Colonic mucosa (tissue), 4 donors: ENCODE measurements around the gene DNAJC24. TPM values are rescaled to one million over a fixed set of nuclear protein-coding genes. Genes with fewer than 3 reads are reported as not detected.

Source experiments
- DNase-seq: peaks from one replicate; pipeline ENCODE4 v3.0.0-alpha.2; 2020
- H3K27ac ChIP-seq: fragments of 200-600 bp; one replicate; pipeline ENCODE4 v1.8.0; 2021
- H3K27me3 ChIP-seq: fragments of 200-600 bp; one replicate; pipeline ENCODE4 v1.8.0; 2021
- H3K36me3 ChIP-seq: fragments of 200-600 bp; one replicate; pipeline ENCODE4 v1.8.0; 2021
- H3K4me1 ChIP-seq: fragments of 200-600 bp; one replicate; pipeline ENCODE4 v1.8.0; 2021; ENCODE audit warnings: mild to moderate bottlenecking
- H3K4me3 ChIP-seq: fragments of 200-600 bp; one replicate; pipeline ENCODE4 v1.8.0; 2021
- H3K9ac ChIP-seq, 2 donors: one replicate each; pipeline ENCODE4 v1.7.0; 2013; ENCODE audit warnings: control low read depth in 2 of 2, low read depth in 2 of 2, low read length in 2 of 2
- H3K9me3 ChIP-seq: fragments of 200-600 bp; one replicate; pipeline ENCODE4 v1.8.0; 2021
- intact Hi-C: fragments of 100-400 bp; cut with DNase I; formaldehyde crosslinking; loops from one replicate; pipeline ENCODE4 v1.14.1; 2022
- total RNA-seq, 2 donors: library from RNA; stranded (reverse); fragmentation: NEBNext Ultra II Directional in 1 of 2; extraction: Animal tissue kit (Norgen Biotek cat#: 25700) in 1 of 2; gene quantifications; one replicate each; pipeline ENCODE4 v1.2.1, GENCODE V29; 2021
- TF ChIP-seq, protein P1 (sequence below): fragments of 200-600 bp; IDR thresholded peaks from one replicate; pipeline ENCODE4 v1.8.0; 2022; ENCODE audit warnings: antibody characterized with exemption, mild to moderate bottlenecking
- donor health status: healthy.
- donor health status: DM: no; HTN: no; CAD: no.
- donor health status: DM: no; HTN: no; CAD: no.

Gene DNAJC24
- total RNA-seq, 2 donors from 2014 or later, result 8.3 to 10.1 TPM

DNA sequence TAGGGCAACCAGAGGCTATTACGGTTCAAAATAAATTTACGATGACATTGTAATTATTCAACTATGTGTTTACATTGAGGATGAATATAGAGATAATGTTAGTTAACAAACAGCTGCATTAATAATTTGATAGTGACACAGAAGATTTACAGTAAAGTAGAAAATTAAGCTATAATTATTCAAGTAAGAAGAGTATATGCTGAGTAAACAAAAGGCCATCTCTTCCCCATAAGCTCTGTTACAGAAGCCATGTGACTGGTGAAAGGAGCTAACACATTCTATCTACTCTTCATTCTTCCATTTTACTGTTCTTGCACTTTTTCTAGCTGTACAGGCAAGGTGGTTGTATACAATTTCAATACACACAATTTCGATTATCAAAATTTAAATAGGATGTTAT, 85.5 kb downstream of the DNAJC24 start:
- TF ChIP-seq, protein P1, sequence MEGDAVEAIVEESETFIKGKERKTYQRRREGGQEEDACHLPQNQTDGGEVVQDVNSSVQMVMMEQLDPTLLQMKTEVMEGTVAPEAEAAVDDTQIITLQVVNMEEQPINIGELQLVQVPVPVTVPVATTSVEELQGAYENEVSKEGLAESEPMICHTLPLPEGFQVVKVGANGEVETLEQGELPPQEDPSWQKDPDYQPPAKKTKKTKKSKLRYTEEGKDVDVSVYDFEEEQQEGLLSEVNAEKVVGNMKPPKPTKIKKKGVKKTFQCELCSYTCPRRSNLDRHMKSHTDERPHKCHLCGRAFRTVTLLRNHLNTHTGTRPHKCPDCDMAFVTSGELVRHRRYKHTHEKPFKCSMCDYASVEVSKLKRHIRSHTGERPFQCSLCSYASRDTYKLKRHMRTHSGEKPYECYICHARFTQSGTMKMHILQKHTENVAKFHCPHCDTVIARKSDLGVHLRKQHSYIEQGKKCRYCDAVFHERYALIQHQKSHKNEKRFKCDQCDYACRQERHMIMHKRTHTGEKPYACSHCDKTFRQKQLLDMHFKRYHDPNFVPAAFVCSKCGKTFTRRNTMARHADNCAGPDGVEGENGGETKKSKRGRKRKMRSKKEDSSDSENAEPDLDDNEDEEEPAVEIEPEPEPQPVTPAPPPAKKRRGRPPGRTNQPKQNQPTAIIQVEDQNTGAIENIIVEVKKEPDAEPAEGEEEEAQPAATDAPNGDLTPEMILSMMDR, result no peak
- no peaks in the 10 kb centered on the region for H3K4me1 ChIP-seq
- DNase-seq, result no peak
- no peak overlapping the region for H3K27ac ChIP-seq
- H3K9me3 ChIP-seq, result no peaks in the 10 kb centered on the region
- no peak overlapping the region for H3K9ac ChIP-seq
- H3K27me3 ChIP-seq, result no peaks in the 10 kb centered on the region
- H3K36me3 ChIP-seq, result no peaks in the 10 kb centered on the region
- intact Hi-C loops, result no loop called here
- no peak overlapping the region for H3K4me3 ChIP-seq

DNA sequence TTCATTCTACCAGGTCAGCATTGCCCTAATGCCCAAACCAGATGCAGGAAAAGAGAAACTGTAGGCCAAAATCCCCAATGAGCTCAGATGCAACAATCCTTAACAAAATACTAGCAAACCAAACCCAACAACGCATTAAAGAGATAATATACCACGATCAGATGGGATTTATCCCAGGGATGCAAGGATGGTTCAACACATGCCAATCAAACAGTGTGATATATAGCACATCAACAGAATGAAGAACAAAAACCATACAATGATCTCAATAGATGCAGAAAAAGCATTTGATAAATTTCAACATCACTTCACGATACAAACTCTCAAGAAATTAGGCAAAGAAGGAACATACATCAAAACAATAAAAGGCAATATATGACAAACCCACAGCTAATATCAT, 94.8 kb downstream of the DNAJC24 start:
- intact Hi-C loops, result no loop called here
- no peaks in the 10 kb centered on the region for H3K4me1 ChIP-seq
- no peaks in the 10 kb centered on the region for H3K9me3 ChIP-seq
- DNase-seq, result no peak
- TF ChIP-seq, protein P1, result no peak
- H3K27me3 ChIP-seq, result no peaks in the 10 kb centered on the region
- H3K27ac ChIP-seq, result no peak overlapping the region
- H3K36me3 ChIP-seq, result no peaks in the 10 kb centered on the region
- H3K9ac ChIP-seq, result no peak overlapping the region
- H3K4me3 ChIP-seq, result no peak overlapping the region

DNA sequence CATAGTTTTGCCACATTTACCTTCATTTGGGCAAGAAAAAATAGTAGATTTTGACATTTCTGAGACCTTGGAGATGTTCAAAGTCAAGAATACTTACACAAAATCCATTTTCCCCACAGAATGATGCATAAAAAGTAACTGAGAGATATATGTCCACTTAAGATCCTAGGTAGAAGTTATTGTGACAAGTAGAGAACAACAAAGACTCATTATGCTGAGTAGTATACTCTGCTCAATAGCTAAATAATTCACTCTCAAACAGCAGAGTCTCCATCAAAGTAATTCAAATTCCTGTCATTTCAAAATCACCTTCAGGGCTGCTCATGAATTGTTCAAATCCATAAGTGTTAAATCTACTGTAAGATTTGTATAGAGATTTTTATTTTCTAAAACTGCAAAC, 104.4 kb downstream of the DNAJC24 start:
- intact Hi-C loops, result no loop called here
- DNase-seq, result no peak

DNA sequence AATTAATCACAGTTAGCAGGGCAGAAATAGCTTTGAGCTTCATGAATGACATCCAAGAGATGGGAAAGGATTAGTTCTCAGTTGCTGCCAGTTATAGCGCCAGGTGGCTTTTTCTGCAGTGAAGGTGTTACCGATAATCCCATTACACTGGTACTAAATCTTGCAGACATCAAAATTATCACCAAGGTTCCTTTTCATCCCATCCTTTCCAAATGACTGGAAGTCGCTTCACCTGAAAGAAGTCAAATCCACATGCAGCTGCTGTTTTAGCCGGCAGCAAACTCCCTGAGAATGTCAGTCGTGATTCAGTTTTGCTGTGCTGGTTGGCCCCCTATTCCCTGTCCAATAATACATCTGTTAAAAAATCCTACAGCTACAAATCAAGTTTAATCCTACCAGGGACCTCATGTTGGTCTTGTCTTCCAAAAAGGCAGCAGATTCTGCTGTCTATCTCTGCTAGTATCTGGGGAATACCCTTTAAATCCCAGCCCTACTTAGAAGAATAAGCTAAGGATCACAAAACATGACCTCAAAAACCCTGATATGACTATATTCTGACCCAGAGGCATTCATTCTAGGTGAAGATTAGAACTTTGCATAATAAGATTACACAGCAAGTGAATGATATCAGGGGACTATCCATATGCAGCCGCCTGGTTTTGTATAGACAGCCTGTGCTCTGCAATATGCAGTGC, 108.0 kb downstream of the DNAJC24 start:
- intact Hi-C loops, result no loop called here
- TF ChIP-seq, protein P1, result no peak
- H3K4me3 ChIP-seq, result no peak overlapping the region
- H3K9me3 ChIP-seq, result no peaks in the 10 kb centered on the region
- no peaks in the 10 kb centered on the region for H3K27me3 ChIP-seq
- no peak overlapping the region for H3K9ac ChIP-seq
- no peaks in the 10 kb centered on the region for H3K4me1 ChIP-seq
- no peak overlapping the region for H3K27ac ChIP-seq
- no peaks in the 10 kb centered on the region for H3K36me3 ChIP-seq
- DNase-seq, result no peak

More for the DNA sequence above, 104.4 kb downstream of the DNAJC24 start:
- Histone ChIP-seq H3K9ac (no peak overlapping the region), H3K4me1 (no peaks in the 10 kb centered on the region), H3K27me3 (no peaks in the 10 kb centered on the region), H3K9me3 (no peaks in the 10 kb centered on the region), H3K27ac (no peak overlapping the region), H3K4me3 (no peak overlapping the region), H3K36me3 (no peaks in the 10 kb centered on the region)
- TF ChIP-seq, protein P1, result no peak

DNA sequence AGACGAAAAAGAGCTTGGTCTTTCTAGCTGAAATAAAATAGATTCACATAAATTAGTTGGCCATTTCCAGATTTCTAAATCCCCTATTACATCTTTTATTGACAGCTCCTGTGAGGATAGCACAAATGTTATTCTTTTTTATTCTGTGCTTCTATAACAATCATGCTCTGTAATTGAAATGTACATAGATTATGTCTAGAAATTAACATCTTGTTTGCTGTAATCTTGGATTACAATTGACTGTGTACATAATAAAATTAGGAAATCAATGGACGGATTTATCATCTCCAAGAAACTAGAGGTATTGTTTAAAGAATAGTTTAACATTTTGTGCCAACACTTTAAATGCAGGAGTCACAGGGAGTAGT, 108.5 kb downstream of the DNAJC24 start:
- no peak overlapping the region for H3K9ac ChIP-seq
- H3K9me3 ChIP-seq, result no peaks in the 10 kb centered on the region
- intact Hi-C loops, result no loop called here
- TF ChIP-seq, protein P1, result no peak
- DNase-seq, result no peak
- H3K4me3 ChIP-seq, result no peak overlapping the region
- H3K4me1 ChIP-seq, result no peaks in the 10 kb centered on the region
- no peaks in the 10 kb centered on the region for H3K36me3 ChIP-seq
- H3K27ac ChIP-seq, result no peak overlapping the region
- no peaks in the 10 kb centered on the region for H3K27me3 ChIP-seq
